Stimulated activated CD4-positive, alpha-beta T cell treated with anti-CD3 and anti-CD28 coated beads, TNF-alpha, amount 100 ng/mL, for 24 hours (primary cell): ENCODE data around the gene HMCN2.

Source experiments
- DNase-seq, 3 experiments: peaks; one replicate each; pipeline ENCODE4 v3.0.0-alpha.2; 2020; ENCODE audit warnings: low read depth in 3 of 3

HMCN2 gene, protein sequence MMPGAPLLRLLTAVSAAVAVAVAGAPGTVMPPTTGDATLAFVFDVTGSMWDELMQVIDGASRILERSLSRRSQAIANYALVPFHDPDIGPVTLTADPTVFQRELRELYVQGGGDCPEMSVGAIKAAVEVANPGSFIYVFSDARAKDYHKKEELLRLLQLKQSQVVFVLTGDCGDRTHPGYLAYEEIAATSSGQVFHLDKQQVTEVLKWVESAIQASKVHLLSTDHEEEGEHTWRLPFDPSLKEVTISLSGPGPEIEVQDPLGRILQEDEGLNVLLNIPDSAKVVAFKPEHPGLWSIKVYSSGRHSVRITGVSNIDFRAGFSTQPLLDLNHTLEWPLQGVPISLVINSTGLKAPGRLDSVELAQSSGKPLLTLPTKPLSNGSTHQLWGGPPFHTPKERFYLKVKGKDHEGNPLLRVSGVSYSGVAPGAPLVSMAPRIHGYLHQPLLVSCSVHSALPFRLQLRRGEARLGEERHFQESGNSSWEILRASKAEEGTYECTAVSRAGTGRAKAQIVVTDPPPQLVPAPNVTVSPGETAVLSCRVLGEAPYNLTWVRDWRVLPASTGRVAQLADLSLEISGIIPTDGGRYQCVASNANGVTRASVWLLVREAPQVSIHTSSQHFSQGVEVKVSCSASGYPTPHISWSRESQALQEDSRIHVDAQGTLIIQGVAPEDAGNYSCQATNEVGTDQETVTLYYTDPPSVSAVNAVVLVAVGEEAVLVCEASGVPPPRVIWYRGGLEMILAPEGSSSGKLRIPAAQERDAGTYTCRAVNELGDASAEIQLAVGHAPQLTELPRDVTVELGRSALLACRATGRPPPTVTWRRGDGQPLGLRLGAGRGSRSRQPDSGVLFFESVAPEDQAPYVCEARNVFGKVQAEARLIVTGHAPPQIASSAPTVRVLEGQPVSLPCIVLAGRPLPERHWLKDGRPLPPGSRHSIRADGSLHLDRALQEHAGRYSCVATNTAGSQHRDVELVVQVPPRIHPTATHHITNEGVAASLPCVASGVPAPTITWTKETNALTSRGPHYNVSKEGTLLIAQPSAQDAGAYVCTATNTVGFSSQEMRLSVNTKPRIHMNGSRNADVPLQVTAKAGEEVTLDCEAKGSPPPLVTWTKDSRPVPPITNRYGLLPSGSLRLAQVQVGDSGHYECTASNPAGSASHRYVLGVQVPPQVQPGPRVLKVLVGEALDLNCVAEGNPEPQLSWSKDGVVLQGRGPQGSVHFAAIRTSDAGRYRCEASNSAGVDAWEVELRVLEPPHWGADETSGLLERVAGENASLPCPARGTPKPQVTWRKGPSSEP (N-terminal part only)

DNA sequence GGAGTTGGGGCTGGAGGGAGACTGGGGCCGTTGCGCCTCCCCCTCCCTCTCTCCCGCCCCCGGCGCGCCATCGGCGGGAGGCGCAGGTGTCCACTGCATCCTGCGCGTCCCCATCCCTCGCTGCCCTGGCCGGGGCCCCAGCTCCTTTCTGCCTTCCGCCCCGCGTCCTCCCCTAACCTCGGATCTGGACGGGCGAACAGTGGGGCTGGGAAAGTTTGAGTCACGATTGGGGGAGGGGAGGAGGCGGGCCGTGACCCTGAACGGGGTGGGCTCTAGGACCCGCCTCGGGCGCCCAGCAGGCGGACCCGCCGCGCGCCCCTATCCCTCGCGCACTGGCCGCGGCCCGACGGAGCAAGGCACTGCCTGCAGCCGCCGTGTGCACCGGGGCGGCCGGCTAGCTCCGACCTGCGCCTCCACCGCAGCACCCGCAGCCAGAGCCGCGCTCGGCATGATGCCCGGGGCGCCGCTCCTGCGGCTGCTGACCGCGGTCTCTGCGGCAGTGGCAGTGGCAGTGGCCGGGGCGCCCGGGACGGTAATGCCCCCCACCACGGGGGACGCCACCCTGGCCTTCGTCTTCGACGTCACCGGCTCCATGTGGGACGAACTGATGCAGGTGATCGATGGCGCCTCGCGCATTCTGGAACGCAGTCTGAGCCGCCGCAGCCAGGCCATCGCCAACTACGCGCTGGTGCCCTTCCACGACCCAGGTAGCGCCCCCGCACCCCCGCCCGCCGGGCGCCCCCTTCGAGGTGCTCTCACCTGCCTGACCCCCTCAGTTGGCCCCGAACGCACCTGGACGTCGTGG lies at the start of gene HMCN2:
TSS of gene HMCN2 (plus strand) at position 330 of the 805 bp plus-strand sequence. CDS start at position 449, 119 bp downstream.
- DNase-seq, result no peak

DNA sequence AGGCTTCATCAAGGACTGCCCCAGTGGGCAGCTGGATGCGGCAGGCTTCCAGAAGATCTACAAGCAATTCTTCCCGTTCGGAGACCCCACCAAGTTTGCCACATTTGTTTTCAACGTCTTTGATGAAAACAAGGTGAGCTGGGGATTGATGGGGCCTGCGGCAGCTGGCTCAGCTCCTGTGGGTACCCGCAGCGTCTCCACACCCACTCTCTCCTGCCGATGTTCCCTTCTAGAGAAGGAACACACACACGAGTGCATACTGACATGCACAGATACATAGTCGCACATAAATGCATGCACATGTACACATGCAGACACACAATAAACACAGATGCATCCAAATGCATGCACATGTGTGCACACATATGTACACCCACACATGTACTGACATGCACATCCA lies 47.7 kb upstream of the HMCN2 start:
- DNase-seq, result no peak

DNA sequence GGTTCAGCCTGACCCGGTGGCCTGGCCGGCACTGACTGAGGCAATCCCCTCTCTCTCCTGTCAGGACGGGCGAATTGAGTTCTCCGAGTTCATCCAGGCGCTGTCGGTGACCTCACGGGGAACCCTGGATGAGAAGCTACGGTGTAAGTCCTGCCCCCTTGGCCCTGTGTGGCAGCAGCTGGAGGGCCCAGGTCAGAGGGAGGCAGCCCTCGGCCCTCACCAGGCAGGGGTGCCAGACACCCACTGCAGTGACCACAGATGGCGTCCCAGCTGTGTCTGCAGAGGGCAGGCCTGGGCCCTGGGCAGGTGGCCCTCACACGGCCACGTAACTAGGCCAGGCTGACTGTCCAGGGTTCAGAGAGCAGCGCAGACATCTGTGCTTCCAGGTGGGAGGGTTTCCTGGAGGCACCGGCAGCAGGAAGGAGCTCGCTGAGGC lies 45.9 kb upstream of the HMCN2 start:
- no peak for DNase-seq

DNA sequence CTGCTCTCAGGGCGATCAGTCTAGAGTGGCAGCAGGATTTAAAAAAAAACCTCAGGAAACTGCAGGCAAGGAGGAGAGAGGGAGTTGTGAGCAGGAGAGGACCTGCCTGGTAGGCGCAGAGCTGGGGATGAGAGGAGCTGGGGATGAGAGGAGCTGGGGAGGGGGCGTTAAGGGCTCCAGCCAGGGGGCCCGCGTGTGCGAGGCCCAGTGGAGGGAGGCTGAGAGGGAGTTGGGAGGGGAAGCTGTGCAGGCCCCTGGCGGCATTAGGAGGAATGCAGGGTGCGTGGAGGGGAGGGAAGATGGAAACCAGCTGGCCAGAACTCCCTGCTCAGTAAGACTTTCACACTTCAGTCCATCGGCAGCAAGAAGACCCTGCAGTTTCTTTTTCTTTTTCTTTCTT lies 45.2 kb upstream of the HMCN2 start:
- no peak for DNase-seq

DNA sequence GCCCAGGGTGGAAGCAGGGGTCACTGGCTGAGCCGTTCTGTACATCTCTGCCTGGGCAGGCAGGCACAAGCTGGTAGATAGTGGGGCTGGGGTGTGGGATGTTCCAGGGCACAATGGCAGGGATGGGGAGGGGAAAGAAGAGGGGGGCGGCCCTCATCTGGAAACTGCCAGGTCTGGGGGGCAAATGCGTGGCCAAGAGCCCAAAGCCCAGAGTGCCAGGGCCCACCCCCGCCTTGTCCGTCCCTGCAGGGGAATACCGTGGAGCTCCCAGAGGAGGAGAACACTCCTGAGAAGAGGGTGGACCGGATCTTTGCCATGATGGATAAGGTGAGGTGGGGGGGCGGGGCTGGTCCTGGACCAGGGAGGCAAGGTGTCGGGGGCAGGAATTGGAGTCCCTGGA lies 42.7 kb upstream of the HMCN2 start:
- no peak for DNase-seq

DNA sequence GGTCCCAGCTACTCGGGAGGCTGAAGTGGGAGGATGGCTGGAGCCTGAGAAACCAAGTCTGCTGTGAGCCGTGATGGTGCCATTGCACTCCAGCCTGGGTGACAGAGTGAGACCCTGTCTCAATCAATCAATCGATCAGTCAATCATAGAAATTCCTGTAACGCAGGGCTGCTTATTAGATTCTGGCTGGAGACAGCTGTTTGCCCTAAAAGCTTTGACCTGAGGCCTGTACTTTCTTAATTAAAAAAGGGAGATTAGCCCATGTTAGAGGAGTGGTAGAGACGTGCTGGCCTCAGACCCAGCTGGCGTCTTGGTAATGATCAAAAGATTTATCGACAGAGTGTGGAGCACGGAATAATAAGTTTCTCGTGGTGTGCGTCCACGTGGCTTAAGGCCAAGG lies 40.5 kb upstream of the HMCN2 start:
- DNase-seq, result no peak

DNA sequence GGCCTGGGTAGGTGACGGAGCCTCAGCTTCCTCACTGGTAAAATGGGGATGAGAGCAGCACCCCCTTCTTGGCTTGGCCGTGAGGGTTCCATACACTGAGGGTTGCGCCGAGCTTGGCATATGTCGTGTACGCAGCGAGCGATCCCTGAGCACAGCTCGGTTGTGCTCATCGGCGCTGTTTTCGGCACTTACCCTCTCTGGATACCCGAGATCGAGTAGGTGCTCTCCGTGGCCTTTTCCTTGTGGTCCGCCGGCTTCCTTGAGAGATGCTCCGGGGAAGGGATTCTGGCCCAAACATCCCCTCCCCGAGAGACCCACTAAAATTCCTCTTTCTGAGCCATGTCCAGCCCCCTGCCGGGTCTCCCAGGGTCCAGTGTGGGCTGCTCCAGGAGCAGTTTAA lies 40.0 kb upstream of the HMCN2 start:
- no peak for DNase-seq

DNA sequence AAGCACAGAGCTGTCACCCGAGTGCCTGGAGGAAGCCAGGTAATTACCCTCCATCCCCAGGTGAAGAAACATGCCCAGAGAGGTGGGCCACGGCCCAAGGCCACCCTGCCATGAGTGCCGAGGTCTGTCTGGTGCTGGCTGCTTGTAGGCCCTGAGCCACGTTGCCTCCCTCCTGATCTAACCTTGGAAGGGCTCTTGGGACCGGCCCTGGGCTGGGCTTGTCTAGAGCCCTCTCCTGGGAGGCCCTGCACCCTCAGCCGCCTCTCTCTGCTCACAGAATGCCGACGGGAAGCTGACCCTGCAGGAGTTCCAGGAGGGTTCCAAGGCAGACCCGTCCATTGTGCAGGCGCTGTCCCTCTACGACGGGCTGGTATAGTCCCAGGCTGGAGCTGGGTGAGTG lies 39.4 kb upstream of the HMCN2 start:
- DNase-seq, result no peak

DNA sequence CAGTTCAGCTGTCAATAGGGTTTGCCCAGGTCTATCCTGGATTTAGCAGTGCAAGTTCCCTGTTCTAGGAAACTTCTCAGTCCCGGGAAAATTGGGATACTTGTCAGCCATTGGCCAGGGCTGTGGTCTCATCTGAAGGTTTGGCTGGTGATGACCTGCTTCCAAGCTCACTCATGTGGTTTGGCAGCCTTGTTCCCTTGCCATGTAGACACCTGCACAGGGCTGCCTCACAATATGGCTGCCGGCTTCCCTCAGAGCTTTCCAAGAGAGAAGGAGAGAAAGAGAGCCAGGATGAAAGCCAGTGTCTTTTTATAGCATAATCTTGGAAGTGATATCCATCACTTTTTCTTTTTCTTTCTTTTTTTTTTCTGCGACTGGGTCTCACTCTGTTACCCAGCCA lies 37.7 kb upstream of the HMCN2 start:
- DNase-seq, result no peak

DNA sequence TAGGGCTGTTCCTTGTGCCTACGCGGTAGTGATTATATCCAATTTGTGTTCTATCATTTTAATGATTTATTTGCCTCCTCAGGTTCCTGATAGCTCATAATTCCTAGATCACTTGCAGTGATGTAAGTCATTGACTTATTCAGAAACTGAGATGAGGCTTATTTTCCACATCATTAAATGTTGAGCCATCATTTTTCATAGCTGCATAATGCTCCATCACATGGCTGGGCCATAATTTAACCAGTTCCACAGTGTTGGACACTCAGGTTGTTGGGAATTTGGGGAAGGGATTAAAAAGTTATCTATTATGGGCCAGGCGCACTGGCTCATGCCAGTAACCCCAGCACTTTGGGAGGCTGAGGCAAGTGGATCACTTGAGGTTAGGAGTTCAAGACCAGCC lies 35.8 kb upstream of the HMCN2 start:
- no peak for DNase-seq

DNA sequence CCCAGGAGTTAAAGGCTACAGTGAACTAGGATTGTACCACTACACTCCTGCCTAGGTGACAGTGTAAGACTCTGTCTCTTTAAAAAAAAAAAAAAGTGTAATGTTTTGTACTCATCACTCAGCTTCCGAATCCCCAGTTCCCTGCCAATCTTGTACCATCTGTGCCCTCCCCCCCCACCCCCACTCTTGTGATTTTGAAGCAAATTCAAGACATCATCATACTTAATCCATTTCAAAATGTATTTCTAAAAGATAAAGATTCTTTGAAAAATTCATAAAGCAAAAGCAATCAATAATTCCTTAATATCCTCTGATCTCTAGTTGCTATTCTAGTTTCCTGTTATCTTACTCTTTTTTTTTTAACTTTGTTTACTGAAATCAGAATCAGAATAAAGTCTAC lies 34.9 kb upstream of the HMCN2 start:
- no peak for DNase-seq

DNA sequence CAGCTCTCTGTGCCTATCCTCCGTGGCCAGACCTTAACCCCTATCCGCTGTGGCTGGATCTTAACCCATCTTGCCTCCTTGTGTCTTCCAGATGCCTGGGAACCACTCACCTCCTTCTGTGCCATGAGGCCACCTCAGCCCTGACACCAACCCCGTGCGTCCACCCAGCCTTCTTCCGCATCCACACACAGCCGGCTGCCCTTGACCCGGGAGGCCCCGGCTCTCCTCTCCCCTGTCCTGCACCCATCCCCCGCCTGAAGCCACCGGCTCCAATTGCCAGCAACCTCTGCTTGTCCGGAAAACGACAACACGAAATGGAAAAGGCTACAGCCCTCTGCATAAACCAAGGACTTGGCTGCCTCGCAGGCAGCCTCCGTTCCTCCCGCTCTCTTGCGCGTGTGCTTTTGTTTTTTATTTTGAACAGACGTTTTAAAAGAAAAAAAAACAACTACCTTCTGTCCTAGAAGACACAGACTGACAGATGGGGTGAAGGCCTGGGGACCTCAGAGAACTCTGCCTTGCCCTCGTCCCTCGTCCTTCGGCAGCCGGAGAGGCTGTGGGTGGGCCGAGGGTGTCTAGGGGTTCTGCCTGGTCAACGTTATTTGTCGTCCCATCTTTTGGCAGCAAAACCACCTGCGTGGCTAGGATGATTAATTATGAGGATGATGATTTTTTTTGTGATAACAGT lies 32.5 kb upstream of the HMCN2 start:
- no peak for DNase-seq

DNA sequence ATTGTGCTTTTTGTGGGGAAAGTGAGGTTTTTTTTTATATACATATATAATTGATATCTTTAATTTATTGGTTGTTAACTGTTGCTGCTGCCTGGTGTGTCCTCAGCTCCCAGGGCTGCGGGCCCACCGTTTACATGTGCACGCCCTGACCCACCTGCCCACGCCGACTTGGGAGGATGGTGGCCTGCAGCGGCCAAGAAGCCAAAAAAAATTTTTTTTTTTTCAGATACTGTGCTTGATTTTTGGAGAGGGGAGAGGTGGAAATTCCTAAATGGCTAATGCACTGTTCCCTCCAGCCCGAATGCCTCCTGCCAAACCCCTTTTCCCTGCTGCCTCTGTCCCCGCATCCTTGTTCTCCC lies 32.0 kb upstream of the HMCN2 start:
- DNase-seq, result no peak

DNA sequence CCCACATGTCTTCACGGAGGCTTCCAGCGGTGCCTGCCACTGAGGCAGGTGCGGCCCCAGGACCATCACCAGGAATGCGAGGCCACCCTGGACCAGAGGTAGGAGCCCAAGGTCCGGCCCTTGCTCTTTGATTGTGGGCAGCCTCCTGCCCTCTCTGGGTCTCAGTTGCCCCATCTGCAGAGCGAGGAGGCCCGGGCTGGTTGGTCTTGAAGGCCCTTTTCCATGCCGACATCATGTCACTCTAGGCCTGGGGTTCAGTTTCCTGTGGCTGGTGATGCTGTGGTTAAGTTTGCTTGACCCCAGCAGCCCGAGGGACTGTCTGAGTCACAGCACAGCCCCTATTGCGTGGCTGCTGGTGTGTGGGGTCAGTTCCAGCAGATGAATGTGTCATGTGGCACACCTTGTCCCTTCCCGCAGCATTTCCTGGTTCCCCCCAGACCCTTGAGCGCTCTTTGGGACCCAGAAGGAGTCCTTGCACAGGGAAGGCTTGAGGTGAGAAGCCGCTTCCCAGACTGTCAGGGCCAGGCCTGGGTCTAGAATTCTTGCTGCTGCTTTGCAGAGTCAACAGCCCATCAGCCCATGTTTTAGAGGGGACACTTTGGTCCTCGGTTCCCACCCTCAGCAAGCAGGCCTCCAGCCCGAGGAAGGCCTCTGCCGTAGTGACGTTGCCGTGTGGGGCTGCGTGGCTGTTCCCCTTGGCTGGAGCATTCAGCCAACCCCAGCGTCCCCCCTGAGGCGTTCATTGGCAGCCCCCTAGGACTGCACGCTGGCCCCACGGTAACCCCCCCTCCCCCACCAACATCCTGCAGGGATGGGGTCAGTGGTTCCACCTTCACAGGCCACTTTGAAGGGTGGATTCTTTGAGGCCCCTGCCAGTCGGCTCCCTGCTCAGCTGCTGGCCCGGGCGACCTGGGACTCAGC lies 31.0 kb upstream of the HMCN2 start:
- no peak for DNase-seq

DNA sequence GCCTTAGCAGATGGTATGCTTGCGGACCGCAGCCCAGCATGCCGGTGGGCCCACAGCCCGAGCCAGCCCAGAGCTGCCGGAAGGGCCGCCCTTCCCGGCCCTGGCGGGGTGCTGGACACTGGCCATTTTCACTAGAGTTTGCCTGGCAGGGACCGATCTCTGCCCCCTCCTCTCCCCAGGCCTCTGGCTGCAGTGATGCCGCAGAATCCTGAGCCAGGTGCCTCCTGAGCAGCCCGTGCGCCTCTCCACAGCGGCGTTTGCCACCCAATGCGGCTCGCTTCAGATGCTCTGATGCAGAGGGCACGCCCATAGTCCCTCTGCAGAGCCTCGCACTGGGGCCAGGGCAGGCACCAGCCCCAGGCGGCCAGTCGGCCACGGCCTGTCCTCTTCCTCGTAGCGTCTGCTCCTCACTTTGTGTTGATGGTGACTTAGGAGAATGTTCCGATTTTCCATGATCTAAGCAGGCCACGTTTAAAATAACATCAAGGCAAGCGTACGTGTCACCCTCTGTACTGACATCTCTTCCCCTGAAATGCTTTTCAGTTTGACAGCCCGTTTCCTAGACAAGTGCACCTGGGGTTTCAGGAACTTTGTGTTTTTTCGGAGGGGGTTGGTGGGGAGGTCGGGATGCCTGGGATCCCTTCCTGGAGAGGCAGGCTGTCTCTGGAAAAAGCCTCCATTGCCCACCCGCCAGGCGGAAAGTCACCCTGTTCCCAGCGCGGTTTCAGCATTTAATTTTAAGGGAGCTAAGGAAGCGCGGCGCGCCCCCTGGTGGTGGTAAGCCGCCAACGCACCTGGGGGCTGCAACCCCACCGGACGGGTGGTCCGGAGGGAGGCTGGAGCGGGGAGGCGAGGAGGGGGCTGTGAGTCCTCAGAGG lies 29.8 kb upstream of the HMCN2 start:
- peak; percentile 41 to 59 (median 41) for DNase-seq

DNA sequence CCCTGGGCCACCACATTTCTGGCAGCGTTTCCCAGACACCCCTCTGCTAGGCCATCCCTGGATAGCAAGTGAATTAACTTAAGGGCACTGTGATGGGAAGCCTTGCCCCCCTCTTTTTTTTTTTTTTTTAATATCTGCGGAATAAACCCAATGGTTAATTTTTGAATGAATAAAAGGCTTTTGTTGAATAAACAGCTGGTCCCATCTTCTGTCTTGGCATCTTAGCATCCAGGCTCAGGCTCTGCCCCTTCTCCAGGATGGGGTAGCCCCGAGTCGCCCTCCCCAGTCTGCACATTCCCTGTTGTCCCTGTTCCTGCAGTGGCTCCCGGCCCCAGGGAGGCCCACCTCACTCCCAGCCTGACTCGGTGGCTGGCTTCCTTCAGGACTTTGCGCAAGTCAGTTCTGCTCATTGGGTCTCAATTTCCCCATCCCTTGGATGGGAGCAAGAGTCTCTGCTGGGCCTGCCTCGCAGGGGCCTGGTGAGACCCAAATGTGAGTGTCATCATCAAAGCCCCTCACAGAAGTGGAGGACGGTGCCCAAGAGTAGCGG lies 29.0 kb upstream of the HMCN2 start:
- DNase-seq, result no peak

DNA sequence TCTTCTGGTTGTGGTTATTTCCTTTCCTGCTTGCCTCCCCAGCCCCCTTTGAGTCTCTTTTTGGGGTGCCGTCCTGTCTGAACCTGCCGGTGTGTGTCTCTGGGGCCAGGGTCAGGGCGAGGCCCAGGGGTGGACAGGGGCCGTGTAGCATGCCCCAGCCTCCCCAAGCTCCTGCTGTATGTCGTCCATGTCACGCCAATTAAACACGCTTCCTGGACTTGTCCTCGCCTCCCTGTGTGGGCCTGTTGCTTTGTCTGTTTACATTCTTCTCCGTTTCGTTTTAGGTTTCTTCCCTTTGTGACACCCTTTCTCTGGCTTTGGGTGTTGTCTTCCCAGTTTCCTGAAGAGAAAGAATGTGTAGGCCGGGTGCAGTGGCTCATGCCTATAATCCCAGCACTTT lies 28.5 kb upstream of the HMCN2 start:
- no peak for DNase-seq
